Head of caudate nucleus (tissue), 42 donors: ENCODE results near the gene CDIPT.
"Not testable (repeated sequence)": the region's sequence is repeated elsewhere in the genome, so short reads cannot be mapped to it uniquely, and the experiment has no call there.

ENCODE experiments used
- DNase-seq, 42 donors: peaks; one replicate each; pipeline versions ENCODE4 v3.0.0 to v3.0.0-alpha.2; 2020 to 2021; ENCODE audit warnings: mixed read lengths in 7 of 42
- intact Hi-C: fragments of 100-400 bp; cut with DNase I; formaldehyde crosslinking; loops from one replicate; pipeline ENCODE4 v1.15.0; 2022

CDIPT gene

DNA sequence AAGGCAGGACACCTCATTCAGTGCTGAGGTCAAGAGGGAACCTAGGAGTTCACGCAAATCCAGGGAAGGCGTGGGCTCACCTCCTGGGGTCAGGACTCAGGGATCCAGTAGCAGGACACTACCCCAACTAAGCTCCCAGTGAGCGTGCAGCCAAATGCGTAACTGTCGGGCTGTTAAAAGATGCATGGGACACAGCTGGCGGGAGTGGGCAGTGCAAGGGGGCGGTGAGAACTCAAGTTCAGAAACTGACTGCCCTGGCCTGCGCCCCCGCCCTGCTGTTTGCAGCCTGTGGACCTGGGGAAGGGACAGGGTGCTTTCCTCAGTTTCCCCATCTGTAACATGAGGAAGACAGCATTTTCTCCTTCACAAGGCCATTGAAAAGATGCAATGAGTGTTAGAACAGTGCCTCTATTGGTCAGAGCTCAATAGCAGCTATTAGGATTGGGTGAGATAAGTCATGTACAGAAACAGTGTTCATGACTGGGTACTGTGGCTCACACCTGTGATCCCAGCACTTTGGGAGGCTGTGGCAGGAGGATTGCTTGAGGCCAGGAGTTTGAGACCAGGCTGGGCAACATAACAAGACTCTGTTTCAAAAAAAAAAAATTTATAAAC, 20.2 kb downstream of the CDIPT start:
- intact Hi-C loops = no loop called here
- DNase-seq = no peak

DNA sequence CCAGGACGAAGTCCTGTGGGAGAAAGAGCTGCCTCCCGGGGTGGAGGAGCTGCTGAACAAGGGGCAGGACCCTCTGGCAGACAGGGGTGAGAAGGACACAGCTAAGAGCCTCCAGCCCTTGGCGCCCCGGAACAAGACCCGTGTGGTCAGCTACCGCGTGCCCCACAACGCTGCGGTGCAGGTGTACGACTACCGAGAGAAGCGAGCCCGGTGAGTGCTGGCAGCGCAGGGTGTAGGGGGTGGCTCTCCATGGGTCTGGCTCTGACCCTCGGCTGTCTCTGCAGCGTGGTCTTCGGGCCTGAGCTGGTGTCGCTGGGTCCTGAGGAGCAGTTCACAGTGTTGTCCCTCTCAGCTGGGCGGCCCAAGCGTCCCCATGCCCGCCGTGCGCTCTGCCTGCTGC, 21.4 kb downstream of the CDIPT start:
- intact Hi-C loops = no loop called here
- DNase-seq = no peak

DNA sequence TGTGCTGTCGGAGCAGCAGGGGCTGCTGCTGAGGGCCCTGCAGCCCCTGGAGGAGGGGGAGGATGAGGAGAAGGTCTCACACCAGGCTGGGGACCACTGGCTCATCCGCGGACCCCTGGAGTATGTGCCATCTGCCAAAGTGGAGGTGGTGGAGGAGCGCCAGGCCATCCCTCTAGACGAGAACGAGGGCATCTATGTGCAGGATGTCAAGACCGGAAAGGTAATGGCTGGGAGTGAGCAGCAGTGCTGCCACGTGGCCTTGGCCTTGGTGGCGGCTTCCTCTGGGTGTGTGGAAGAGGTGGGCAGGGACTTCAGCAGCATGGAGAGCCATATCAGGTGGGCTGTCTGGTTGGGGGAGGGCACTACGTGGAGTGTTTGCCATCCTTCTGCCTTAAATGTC, 22.8 kb downstream of the CDIPT start:
- no peak for DNase-seq
- intact Hi-C loops = no loop called here

DNA sequence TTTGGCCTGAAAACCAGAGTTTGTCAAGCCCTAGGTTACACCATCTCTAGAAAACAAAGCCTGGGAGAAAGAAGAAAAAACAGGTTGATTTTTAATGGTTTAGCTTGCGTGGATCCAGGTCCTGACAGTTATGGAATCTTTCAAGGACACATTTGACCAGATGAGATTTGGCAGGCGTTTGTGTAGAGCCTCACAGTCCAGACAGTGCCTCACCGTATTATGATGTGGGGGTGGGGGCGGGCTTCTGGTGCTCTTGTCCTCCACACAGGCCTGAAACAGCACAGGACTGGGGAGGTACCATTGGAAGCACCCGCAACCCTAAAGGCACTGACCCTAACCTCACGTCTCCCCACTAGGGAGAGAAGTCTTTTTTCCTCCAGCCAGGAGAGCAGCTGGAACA, 23.2 kb downstream of the CDIPT start:
- DNase-seq = no peak
- intact Hi-C loops = no loop called here

DNA sequence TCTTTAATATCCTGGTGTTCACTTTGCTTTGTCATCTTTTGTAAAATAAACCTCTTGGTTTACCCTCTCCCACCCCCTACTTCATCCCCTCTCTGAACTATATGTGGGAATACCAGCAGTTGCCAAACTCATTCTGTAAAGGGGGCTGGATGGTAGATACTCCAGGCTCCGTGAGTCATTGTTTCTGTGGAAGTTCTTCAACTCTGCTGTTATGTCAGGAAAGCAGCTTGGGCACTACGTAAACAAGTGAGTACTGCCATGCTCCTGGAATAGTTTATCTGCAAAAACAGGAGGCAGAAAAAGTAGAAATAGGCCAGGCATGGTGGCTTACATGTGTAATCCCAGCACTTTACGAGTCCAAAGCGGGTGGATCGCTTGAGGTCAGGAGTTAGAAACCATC, 25.2 kb downstream of the CDIPT start:
- DNase-seq = no peak
- intact Hi-C loops = no loop called here

DNA sequence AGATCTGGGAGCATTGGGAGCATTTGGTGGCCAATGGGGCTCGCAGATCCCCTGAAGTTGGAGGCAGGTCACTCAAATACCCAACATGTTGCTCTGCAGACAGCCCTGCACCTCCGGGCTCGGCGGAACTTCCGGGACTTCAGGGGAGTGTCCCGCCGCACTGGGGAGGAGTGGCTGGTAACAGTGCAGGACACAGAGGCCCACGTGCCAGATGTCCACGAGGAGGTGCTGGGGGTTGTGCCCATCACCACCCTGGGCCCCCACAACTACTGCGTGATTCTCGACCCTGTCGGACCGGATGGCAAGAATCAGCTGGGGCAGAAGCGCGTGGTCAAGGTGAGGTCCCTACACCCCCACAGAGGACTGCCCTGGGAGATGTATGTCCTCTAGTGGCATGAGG, 26.4 kb downstream of the CDIPT start:
- no peak for DNase-seq
- intact Hi-C loops = no loop called here

DNA sequence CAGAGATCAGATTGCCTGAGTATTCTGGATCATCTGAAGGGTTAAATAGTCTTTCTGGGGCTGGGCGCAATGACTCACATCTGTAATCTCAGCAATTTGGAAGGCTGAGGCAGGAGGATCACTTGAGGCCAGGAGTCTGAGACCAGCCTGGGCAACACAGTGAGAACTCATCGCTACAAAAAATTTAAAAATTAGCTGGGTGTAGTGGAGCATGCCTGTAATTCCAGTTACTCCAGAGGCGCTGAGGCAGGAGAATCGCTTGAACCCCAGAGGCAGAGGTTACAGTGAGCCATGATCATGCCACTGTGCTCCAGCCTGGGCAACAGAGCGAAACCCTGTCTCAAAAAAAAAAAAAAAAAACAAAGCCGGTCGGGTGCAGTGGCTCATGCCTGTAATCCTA, 27.1 kb downstream of the CDIPT start:
- intact Hi-C loops = no loop called here
- DNase-seq = no peak

DNA sequence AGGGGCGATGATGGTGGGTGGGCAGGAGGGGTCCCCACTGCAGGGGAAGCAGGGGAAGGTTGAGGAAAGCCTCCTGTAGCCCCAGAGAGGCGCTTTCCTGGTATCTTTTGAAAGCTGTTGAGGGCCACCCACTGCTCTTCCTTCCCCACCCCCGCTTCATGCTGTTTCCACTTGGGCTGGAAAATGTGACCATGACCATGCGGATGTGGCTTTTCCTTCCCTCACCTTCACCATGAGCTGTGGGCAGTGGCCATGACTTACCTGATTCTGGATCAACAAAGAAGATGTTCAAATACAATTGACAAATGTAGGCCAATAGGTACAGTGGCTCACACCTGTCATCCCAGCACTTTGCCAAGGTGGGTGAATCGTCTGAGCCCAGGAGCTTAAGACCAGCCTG, 28.9 kb downstream of the CDIPT start:
- intact Hi-C loops = no loop called here
- DNase-seq = no peak

DNA sequence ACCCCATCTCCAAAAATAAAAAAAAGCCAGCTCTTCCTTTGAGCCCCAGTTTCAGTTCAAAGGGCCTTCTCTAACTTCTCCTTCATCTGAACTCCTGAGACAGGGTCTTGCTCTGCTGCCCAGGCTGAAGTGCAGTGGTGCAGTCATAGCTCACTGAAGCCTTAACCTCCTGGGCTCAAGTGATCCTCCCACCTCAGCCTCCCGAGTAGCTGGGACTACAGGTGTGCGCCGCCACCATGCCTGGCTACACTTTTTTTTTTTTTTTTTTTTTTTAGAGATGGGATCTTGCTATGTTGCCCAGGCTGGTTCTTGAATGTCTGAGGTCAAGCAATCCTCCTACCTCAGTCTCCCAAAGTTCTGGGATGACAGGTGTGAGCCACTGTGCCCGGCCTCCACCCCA, 29.8 kb downstream of the CDIPT start:
- intact Hi-C loops, DNase-seq: not testable (repeated sequence)

DNA sequence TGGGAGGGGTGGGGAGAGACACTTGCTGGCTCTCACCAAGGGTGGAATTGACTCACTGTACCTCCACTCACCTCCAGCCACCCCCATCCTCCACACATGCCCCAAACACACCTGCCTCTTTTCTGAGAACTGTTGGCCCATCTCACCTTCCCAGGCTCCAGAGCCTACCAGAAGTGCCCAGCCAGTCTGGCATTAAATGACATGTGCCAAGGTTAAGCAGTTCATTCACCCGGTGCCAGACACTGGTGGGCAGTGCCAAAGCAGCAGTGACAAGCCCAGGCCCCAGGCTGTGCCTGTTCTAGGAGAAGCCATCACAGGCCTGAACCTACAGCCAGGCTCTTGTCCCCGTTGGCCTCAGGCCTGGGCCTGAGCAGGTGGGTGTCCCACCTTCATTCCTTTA, 31.5 kb downstream of the CDIPT start:
- intact Hi-C loops = no loop called here
- DNase-seq = no peak

DNA sequence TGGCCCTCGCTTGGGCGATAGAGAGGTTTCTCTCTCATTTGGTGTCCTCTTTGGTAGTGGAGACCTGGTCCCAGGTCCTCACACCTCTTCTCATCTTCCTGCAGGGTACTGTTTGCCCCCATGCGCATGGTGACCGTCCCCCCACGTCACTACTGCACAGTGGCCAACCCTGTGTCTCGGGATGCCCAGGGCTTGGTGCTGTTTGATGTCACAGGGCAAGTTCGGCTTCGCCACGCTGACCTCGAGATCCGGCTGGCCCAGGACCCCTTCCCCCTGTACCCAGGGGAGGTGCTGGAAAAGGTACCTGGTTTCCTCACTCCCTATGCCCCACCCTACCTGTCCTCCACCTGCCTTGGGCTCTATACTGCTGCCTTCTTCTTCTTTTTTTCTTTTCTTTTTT, 32.3 kb downstream of the CDIPT start:
- no peak for DNase-seq
- intact Hi-C loops = no loop called here

DNA sequence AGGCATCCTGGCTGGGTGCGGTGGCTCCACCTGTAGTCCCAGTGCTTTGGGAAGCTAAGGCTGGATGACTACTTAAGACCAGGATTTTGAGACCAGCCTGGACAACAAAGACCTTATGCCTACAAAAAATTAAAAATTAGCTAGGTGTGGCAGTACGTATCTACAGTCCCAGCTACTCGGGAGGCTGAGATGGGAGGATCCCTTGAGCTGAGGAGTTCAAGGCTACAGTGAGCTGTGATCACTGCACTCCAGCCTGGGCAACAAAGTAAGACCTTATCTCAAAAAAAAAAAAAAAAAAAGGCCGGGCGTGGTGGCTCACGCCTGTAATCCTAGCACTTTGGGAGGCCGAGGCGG, 36.7 kb downstream of the CDIPT start:
- DNase-seq = no peak
- intact Hi-C loops = no loop called here

DNA sequence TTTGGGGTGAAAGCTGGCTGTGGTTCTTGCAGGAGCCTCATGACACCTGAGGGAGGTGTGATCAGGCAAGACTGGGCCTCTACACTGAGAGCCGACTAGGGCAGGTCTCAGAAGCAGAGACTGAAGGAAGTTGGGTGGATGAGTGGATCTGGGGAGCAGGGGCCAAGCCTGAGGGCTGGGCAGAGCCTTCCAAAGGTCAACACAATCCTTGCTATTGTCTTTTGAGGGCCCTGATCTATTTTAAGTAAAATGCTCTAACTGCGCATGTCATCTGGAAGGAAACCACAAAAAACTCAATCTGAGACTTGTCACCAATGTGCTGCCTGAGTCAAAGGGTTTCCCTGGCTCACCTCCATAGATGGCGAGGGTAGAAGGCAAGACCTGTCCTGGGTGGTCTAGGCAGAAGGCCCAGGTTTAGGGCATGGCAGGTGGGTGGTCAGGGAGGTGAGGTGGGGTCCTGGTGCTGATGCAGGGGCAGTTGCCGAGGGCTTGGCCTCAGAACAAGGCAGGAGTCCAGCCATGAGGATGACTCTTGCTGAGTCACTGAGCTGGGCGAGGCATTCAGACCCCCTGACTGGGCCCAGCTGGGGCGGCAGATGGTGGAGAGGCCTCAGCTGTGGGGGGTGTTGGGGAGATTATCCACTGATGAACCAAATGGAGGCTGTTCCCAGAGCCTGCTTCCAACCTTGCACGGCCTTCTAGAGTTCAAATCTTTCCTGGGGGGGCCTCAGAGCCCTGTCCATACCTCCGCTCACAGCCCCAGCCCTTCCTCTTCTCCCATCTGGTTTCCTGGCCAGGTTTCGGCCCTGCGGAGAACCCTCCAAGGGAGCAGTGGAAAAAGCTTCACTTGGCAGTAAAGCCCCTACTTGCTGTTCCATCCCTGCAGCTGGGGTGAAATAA, 37.6 kb downstream of the CDIPT start:
- intact Hi-C loops = no loop called here
- peak in 32 of 42 donors; percentile 23 to 93 (median 68) for DNase-seq

DNA sequence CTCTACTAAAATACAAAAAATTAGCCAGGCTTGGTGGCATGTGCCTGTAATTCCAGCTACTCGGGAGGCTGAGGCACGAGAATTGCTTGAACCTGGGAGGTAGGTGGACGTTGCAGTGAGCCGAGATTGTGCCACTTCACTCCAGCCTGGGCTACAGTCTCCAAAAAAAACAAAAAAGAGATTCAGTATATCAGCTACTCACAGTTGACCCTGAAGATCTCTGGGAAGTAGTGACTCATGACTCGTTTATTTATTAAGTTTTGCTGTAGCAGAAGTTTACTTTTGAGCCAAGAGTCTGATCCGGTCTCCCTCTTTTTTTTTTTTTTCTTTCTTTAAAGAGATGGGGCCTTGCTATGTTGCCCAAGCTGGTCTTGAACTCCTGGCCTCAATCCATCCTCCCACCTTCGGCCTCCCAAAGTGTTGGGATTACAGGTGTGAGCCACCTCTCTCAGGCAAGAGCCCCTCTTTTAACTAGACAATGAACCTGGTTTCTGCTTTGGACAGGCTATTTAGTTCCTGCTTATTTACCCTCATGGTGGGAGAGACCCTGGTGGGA, 38.4 kb downstream of the CDIPT start:
- intact Hi-C loops = loop anchor here (5.0 kb wide), 1 partner anchor 38 kb away; the partner anchor contains the start of gene CDIPT

DNA sequence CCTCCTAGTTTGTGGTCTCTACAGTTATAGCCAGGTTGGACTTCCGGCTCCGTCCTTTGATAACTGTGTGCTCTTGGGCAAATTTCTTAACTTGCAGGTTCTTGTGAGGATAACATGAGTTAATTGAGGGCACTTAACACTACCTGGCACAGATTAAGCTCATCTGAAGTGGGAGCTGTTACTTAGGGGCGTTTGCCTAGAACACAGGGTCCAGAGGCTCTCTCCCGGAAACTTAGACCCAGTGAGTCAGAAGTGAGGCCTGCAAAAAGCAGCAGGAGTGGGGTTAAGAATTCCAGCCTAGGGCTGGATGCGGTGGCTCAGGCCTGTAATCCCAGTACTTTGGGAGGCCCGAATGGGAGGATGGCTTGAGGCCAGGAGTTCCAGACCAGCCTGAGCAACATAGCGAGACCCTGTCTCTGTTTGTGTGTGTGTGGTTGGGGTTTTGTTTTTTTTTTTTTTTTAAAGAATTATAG, 41.3 kb downstream of the CDIPT start:
- intact Hi-C loops = loop anchor here (5.0 kb wide), 1 partner anchor 41 kb away; the partner anchor contains the start of gene CDIPT
- peak in 1 of 42 donors; percentile 46 for DNase-seq

More for the DNA sequence above, 38.4 kb downstream of the CDIPT start:
- DNase-seq = no peak

DNA sequence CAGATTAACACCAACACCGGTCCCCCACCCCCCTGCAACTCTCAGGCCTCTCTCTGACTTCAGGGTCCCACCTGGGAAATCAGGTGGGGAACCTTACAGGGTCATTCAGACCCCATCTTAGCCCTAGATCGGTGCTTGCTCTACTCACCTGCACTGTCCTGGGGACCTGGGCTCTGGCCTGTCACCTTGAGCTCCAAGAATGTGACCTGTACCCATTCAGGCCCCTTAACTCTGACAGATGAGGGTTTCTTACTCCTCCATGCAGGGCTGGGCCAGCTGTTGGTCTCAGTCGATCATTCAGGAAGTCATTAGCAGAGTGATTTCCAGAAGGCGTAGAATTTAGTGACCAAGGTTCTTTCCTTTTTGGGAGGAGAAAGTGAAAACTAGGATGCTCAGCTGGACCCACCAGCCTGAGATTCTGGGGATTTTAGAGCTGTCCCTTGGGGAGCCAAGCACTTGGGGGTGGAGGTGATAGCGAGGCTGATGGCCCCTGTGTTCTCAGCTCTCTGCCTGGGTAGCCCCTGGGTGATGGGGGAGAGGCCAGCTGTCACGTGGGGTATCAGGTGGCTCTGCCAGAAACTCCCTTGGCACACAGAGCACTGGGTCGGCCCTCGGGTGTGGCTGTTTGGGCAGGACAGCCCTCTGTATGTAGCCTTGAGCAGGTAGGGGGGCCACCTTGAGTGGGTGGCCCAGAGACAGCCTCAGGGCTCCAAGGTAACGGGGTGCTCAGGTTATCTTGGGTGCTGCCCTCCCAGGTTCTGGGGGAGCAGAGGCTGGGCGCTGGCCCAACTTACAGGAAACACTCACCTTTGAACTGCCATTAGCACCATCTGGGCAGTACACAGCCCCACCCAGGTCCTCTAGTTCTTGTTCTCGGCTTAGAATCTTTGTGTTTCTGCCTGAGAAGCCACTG, 42.0 kb downstream of the CDIPT start:
- intact Hi-C loops = loop anchor here (5.0 kb wide), 1 partner anchor 41 kb away; the partner anchor contains the start of gene CDIPT
- DNase-seq = peak in 5 of 42 donors; percentile 10 to 64 (median 43)

DNA sequence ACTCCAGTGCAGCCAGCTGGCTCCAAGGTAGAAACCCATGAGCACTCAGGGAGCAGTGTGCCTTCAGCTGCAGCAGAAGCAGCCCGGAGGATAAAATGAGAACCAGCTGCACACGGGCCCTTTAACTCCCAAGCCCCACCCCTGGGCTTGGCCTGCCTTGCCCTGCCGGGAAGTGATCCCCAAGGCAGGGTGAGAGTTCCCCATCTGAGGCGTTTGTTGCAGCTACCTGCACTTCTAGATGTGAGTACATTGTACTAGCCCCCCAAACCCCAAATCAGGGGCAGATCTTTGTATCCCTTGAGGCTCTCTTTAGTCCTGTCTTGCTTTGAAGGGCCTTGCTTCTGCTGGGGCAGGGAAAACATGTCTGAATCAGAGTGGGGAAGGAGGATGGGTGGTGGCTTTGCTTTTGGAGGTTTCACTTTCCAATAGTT, 42.7 kb downstream of the CDIPT start, which contains the start of gene MVP:
Gene MVP, plus strand, starts transcription at position 192 of the 431 bp plus-strand sequence. CDS start 10,088 bp downstream, outside the sequence.
- intact Hi-C loops = loop anchor here (5.0 kb wide), 1 partner anchor 42 kb away; the partner anchor contains the start of gene CDIPT
- peak in 38 of 42 donors; percentile 37 to 86 (median 67) for DNase-seq

DNA sequence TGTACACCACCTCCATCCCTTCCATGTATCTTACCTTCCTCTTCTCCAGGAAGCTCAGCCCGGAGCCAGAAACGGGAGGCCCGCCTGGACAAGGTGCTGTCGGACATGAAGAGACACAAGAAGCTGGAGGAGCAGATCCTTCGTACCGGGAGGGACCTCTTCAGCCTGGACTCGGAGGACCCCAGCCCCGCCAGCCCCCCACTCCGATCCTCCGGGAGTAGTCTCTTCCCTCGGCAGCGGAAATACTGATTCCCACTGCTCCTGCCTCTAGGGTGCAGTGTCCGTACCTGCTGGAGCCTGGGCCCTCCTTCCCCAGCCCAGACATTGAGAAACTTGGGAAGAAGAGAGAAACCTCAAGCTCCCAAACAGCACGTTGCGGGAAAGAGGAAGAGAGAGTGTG, 43.5 kb downstream of the CDIPT start:
- intact Hi-C loops = loop anchor here (10.0 kb wide), 2 partner anchors 105 to 175 kb away; partner anchors contain the start of genes HIRIP3, INO80E and KCTD13
- DNase-seq = no peak

DNA sequence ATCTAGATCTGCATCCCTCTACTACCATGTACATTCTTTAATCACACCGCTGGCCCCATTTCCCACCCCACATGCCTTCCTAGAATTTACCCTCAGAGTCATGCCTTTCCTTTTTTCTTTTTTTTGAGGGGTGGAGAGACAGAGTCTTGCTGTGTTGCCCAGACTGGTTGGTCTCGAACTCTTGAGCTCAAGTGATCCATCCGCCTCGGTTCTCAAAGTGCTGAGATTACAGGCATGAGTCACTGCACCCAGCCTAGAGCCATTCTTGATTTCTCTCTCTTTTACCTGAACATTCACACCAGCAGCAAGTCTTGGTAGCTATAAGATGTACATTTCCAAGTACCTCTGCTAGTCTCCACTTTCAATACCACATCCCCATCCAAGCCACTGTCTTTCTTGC, 44.9 kb downstream of the CDIPT start:
- DNase-seq = no peak
- intact Hi-C loops = loop anchor here (10.0 kb wide), 2 partner anchors 107 to 177 kb away; partner anchors contain the start of genes HIRIP3, INO80E and KCTD13
